Measurements from ENCODE around the gene PRR14. TPM values are rescaled to one million over a fixed set of nuclear protein-coding genes. Genes with fewer than 3 reads are reported as not detected.

Gene PRR14
- total and polyA plus RNA-seq, 2 of the 8 experiments (the other 6 are each of a cell fraction or from before 2014, with no cell fraction given) = 3.6 to 16.1 TPM

DNA sequence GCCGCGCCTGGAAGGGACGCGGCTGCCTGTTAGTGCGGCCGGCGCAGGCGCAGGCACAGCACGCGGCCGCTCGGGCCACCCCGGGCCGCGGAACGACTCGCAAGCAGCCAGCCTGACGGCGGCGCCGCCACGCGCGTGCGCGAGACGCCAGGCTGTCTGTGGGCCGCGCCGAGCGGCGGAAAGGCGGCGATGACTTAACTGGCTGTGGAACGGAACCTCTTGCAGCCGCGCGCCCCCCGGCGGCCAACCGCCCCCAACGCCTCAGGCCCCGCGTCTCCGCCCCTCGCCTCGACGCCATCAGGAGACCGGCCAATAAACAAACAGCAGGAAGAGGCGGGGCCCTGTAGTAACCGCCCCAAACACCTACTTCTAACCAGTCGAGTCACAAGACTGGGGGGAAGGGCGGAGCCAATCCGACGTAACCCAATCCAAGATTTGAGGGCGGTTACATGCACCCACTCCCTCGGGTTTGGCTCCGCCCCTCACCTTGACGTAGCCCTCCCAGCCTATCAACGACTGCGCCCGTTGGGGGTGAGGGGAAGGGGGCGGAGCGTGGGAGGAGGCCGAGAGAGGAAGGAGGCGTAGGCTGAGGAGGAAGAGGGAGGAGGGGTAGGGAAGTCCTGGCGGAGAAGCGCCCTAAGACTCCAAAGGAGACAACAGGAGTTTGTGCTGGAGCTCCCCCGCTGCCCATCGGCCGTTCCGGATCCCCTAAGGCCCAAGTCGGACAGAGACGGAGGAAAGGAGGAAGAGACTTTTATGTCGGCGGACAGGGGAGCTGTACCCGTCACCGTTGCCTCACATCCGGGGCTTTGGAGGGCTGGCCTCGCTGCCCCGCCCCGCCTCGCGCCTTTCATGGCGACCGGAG is 7.3 kb downstream of the PRR14 start, which contains the start of gene FBRS:
Gene FBRS, plus strand, starts transcription at position 566 of the 865 bp plus-strand sequence. CDS start 1,088 bp downstream, outside the sequence.
- Histone ChIP-seq H3K79me1 (ENCODE audit: low read depth, low read length) (no peaks in the 10 kb centered on the region), H2BK120ac (replicated peaks; ENCODE audit: low read depth, low read length) (no peak within 1 kb of the TSS), H2BK20ac (ENCODE audit: low read length) (no peak within 1 kb of the TSS), H3K9ac (replicated peaks in 1 of 4; ENCODE audit: extremely low read depth in 1 of 4, low read depth in 3 of 4, low read length in 3 of 4) (peak within 1 kb of the TSS; percentile 61 to 83 (median 76); a peak in 6 of 7 replicates), H3K56ac (replicated peaks; ENCODE audit: insufficient read length, low read depth, low read length) (no peak within 1 kb of the TSS), H3K79me2 (ENCODE audit: control insufficient read depth in 1 of 2, insufficient read depth in 2 of 2, low read length in 2 of 2) (no peaks in the 10 kb centered on the region), H4K8ac (ENCODE audit: extremely low read depth, insufficient read depth, low read length) (peak within 1 kb of the TSS; percentile 94; the same call in 1 of the 2 replicates), H3K36me3 (ENCODE audit: control insufficient read depth in 2 of 4, insufficient read depth in 4 of 4, low read length in 3 of 4) (peaks cover 0 to 3% (median 0%) of the 10 kb centered on the region in 4 experiments; a peak in 3 of 8 replicates), H2BK12ac (ENCODE audit: low read depth, low read length) (peak within 1 kb of the TSS; percentile 95), H3K4me3 (ENCODE audit: extremely low read depth in 1 of 4, insufficient read depth in 2 of 4, low read depth in 3 of 4, low read length in 4 of 4) (peak within 1 kb of the TSS; percentile 61 to 96 (median 78)), H3K4me1 (replicated peaks in 1 of 4; ENCODE audit: control insufficient read depth in 3 of 4, insufficient read depth in 4 of 4, low read length in 3 of 4) (peaks cover 2 to 13% (median 6%) of the 10 kb centered on the region in 4 experiments; a peak in 6 of 7 replicates), H4K5ac (ENCODE audit: insufficient read length, low read depth, low read length) (peak within 1 kb of the TSS; percentile 91), H3K27me3 (replicated peaks in 1 of 4; ENCODE audit: control insufficient read depth in 3 of 4, extremely low read depth in 1 of 4, insufficient read depth in 3 of 4, low read length in 3 of 4) (peaks cover 2 to 35% (median 22%) of the 10 kb centered on the region in 4 experiments), H3K23ac (ENCODE audit: insufficient read length) (no peak within 1 kb of the TSS), H2AK5ac (ENCODE audit: low read depth, low read length) (no peak within 1 kb of the TSS), H3K4ac (replicated peaks; ENCODE audit: insufficient read length, low read depth, low read length) (no peak within 1 kb of the TSS), H3K23me2 (ENCODE audit: low read depth, low read length) (peaks cover 12% of the 10 kb centered on the region; the same call in 1 of the 2 replicates), H2AFZ (ENCODE audit: low read length) (peak within 1 kb of the TSS; percentile 83; the same call in 1 of the 2 replicates), H3K27ac (ENCODE audit: low read depth, low read length) (peak within 1 kb of the TSS; percentile 91), H3K9me3 (ENCODE audit: insufficient read depth in 2 of 2, low read depth in 1 of 2, low read length in 1 of 2) (no peaks in the 10 kb centered on the region), H2BK15ac (ENCODE audit: low read length) (peak within 1 kb of the TSS; percentile 88; the same call in 1 of the 2 replicates), H3K14ac (ENCODE audit: insufficient read length) (no peak within 1 kb of the TSS), H4K20me1 (replicated peaks in 1 of 2; ENCODE audit: control insufficient read depth in 1 of 2, insufficient read depth in 2 of 2, low read length in 2 of 2) (peaks cover 16 to 29% of the 10 kb centered on the region in 2 experiments), H3K18ac (ENCODE audit: extremely low read depth, low read length) (peak within 1 kb of the TSS; percentile 90), H2BK5ac (ENCODE audit: low read depth, low read length) (peak within 1 kb of the TSS; percentile 97), H4K91ac (replicated peaks; ENCODE audit: insufficient read length, low read length) (peak within 1 kb of the TSS; percentile 70), H3K4me2 (ENCODE audit: insufficient read depth in 1 of 2, low read depth in 2 of 2, low read length in 2 of 2) (peak within 1 kb of the TSS; percentile 71 to 73)
- ChIA-PET POLR2A (ENCODE audit: partially characterized antibody) (interaction anchor here (0.6 to 3.2 kb wide), 13 partner anchors 17 to 244 kb away, joined by 3 to 14 read pairs (median 5); partner anchors contain the start of genes CTF1, PHKG2 and SRCAP), CTCF (ENCODE audit: partially characterized antibody) (interaction anchor here (0.7 to 2.6 kb wide), 4 partner anchors 20 to 260 kb away, joined by 3 to 10 read pairs (median 4); no protein-coding TSS in a partner anchor)
- WGBS, 2 experiments (ENCODE audit: extremely low coverage in 1 of 2, insufficient coverage in 1 of 2, insufficient read length in 1 of 2, insufficient replicate concordance in 2 of 2, low coverage in 1 of 2, low lambda C conversion rate in 2 of 2, missing lambda C conversion rate in 1 of 2) = 2% methylated on average over 70 of the region's 86 CpGs; no CpG with 5 or more reads in 1 of the 2 experiments
- FAIRE-seq (peak; percentile 89), DNase-seq (ENCODE audit: low read depth in 1 of 2, low spot score in 2 of 2) (peak; percentile 98 to 100)
- TF ChIP-seq BRCA1 (IDR thresholded peaks at IDR 0.05; ENCODE audit: low read depth, low read length) (no peak), POLR2A (IDR thresholded peaks at IDR 0.05; ENCODE audit: control extremely low read depth in 1 of 2, low read depth in 2 of 2, low read length in 2 of 2) (0 out of 3 replicates have a peak, but pooled peaks of 1 of the 2 experiments have one; percentile 43), GABPA (IDR thresholded peaks at IDR 0.05; ENCODE audit: borderline replicate concordance, insufficient read depth, low read length) (no peak; the same call in 1 of the 2 replicates), KDM5A (IDR thresholded peaks at IDR 0.05; ENCODE audit: low read length) (no peak), SP4 (IDR thresholded peaks at IDR 0.05; ENCODE audit: low read length) (peak; percentile 95), HDAC2 (IDR thresholded peaks at IDR 0.05; ENCODE audit: borderline replicate concordance in 1 of 2, low read depth in 2 of 2, low read length in 2 of 2) (peak; percentile 94 to 96; a peak in 3 of 4 replicates), HDAC6 (IDR thresholded peaks at IDR 0.05; ENCODE audit: low read depth, low read length) (no peak), SAP30 (IDR thresholded peaks at IDR 0.05; ENCODE audit: insufficient read depth, insufficient replicate concordance, low read length) (no peak), CEBPB (IDR thresholded peaks at IDR 0.05; ENCODE audit: low read depth, low read length) (no peak), SRF (IDR thresholded peaks at IDR 0.05; ENCODE audit: low read depth, low read length) (peak; percentile 70), POU5F1 (IDR thresholded peaks at IDR 0.05; ENCODE audit: low read depth, low read length) (no peak)

All from H1 (cell line).